ENCODE measurements around the gene NUB1.

NUB1 gene

DNA sequence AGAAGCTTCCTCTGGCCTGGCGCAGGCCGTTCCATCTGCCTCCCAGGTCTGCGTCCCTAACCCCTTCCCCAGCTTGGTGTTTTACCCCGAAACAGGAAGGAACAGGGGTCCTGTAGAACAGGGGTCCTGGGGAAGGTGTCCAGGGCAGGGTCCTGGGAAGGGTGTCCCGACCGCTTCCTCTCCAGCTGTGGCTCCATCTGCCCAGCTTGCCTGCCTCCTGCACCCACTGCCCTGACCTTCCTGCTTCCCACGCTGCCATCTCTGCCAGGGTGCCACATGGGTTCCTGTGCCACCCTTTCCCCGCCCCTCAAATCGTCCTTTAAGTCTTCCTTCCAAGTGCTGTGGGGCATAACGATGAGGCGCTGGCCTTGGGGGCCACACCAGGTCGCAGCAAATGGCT, 35.8 kb downstream of the NUB1 start:
- no peak for DNase-seq (ENCODE audit: low read depth)

DNA sequence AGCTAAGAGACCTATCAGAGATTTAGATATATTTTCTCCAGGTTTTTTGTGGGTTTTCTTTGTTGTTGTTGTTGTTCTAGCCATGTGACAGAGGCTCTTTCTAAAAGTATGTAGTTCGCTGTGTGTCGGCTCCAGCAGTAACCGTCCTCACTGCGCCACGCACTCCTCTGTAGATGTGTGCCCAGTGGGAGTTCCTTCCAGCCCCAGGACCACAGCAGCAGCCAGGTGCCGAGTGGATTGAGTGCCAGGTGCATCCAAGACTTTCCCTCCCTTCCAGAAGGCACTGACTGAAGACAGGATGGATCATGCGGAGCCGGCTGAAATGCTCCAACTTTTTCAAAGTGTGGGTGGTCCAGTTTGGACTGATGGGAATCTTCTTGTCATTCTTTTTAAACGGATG, 36.4 kb downstream of the NUB1 start:
- no peak for DNase-seq (ENCODE audit: low read depth)

DNA sequence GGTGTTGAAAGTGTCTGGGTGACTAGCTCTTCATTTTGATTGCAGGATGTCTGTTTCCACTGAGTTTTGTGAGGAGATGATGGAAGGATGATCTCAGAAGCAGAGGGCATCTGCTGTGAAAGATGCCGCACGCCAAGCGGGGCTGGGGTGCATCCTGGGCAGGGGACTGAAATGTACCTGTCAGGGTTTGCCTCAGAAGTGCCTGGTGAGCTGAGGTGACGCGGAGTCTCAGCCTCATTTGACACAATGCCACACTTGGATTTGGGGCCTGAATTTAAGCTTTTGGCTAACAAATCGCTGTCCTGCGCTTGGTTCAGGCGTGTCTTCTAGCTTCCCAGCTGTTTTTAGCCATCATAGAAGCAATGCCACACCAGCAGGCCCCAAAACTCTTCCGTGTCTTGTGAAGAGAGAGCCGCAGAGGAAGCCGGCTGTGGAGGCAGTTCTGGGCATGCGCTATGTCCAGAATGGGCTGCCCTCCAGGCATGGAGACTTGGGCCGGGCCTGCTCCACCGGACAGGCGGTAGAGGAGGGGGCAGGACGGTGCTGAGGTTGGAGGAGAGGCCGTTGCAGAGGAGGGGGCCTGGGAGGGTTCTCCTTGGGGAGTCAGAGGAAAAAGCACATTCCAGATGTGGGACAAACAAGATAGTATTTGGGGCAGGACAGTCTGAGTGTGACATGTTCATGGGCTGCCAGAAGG, 37.0 kb downstream of the NUB1 start:
- no peak for DNase-seq (ENCODE audit: low read depth)

GRCh38 chr7:151379193-151379520, 37.5 kb downstream of the NUB1 start:
- no peak for DNase-seq (ENCODE audit: low read depth)

- DNase-seq (ENCODE audit: low read depth), result no peak
Measured at GRCh38 chr7:151379534-151380198, 38.1 kb downstream of the NUB1 start.

DNA sequence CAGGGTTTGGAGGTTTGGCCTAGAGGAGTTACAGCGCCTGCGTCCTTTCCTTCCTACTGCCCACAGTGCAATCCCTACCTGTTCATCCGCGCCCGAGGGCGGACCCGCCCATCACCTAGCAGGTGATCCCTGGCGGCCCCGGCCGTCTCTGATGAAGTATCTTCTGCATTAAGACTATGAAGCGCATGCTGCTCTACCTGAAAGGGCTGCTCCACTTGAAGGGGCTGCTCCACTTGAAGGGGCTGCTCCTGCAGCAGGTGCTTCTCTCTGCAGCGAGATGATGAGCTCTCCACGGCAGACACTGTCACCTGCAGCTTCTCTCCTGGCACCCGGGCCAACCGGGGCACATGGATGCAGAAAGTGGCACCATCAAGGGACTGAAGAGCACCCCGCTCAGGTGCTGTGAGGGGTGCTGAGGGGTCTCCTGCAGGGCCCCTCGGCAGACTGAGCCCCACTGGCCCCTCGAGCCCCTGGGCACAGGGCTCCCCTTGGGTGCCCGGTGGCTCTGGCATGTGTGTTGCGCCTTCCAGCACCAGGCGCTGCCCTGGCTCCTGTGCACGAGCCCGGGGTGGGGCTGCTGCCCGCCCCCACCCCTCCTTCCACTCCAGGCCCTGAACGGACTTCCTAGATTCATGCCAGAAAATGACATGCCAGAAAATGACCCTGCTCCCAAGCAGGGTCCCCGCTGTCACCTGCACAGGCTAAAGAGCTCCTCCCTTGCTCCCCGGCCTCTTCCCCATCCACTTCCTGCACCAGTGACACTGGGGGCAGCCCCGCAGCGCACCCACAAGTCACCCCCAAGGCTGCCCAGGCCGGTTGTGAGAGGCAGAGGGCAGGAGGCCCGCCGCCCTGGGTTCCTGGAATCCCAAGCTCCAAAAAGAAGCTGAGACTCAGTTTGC, 38.8 kb downstream of the NUB1 start:
- DNase-seq (ENCODE audit: low read depth), result no peak

DNA sequence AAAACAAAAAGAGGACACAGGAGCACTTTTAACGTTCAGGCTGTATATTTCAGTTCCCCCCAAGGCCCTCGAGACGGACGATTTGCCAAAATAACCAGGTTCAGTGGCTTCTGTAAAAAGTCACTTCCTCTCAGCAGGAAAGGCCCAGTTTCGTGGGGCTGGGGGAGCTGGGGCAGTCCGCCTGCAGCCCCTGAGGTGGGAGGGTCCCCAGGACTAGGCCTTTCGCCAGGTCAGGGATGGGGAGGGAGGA, 39.4 kb downstream of the NUB1 start:
- no peak for DNase-seq (ENCODE audit: low read depth)

DNA sequence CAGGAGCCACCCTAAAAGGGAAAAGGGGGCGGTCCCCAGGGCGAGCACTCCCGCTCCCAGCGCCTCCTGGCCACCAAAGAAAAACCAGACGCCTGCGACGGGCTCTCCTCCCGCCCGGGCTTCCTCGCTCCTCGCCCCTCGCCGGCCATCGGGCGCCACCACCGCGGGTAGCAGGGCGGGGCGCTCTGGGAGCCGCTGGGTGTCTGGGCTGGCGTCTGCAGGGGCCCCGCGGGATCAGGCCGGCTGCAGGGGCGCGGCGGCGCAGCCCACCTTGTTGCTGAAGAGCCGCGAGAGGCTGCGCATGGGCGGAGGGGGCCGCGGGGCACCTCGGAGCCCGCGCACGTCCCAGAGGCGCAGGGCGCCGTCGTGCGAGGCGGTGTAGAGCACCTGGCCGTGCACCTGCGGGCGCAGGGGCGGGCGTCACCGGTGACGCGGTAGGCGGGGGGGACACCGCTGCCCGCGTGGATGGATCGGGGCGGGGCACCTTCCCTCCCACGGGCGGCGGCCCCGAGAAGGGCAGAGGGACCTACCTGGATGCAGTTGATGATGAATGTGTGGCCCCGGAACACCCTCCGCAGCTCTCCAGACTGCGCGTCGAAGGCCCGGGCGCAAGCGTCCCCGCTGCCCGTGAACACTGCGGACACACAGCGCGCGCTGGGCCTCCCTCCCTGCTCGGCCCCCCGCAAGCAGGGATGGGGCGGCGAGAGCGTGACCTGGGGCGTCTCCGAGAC, 39.9 kb downstream of the NUB1 start:
- DNase-seq (ENCODE audit: low read depth), result no peak

- DNase-seq (ENCODE audit: low read depth), result no peak
Measured at GRCh38 chr7:151382079-151382885, 40.7 kb downstream of the NUB1 start.

- DNase-seq (ENCODE audit: low read depth), result no peak
Measured at GRCh38 chr7:151383638-151384351, 42.2 kb downstream of the NUB1 start.

GRCh38 chr7:151384352-151384697, 42.7 kb downstream of the NUB1 start:
- no peak for DNase-seq (ENCODE audit: low read depth)

GRCh38 chr7:151384776-151385625, 43.4 kb downstream of the NUB1 start:
- DNase-seq (ENCODE audit: low read depth), result no peak

GRCh38 chr7:151385626-151386300, 44.2 kb downstream of the NUB1 start:
- no peak for DNase-seq (ENCODE audit: low read depth)

GRCh38 chr7:151386301-151387160, 44.9 kb downstream of the NUB1 start:
- DNase-seq (ENCODE audit: low read depth), result no peak

GRCh38 chr7:151387161-151388006, 45.8 kb downstream of the NUB1 start:
- DNase-seq (ENCODE audit: low read depth), result no peak

- no peak for DNase-seq (ENCODE audit: low read depth)
Measured at GRCh38 chr7:151388007-151388297, 46.3 kb downstream of the NUB1 start.

GRCh38 chr7:151388430-151388829, 46.8 kb downstream of the NUB1 start:
- DNase-seq (ENCODE audit: low read depth), result no peak

All from GM04504 (cell line).